Suprapubic skin (tissue), 4 donors: ENCODE measurements around the gene SPRR2B.

Experiments
- CTCF ChIP-seq, 2 donors: fragments of 200-600 bp in 1 of 2; fragments of 450-650 bp in 1 of 2; sonication (generic) in 1 of 2; IDR thresholded peaks; one replicate each; pipeline ENCODE4 v1.5.1; 2016 to 2019; ENCODE audit warnings: antibody characterized with exemption in 2 of 2, mild to moderate bottlenecking in 1 of 2, moderate library complexity in 1 of 2
- EP300 ChIP-seq: sonication (generic); formaldehyde crosslinking; IDR thresholded peaks from one replicate; pipeline ENCODE4 v1.6.1; 2017; ENCODE audit warnings: antibody characterized with exemption
- POLR2A ChIP-seq, 2 donors: fragments of 450-650 bp; IDR thresholded peaks; one replicate each; pipeline ENCODE4 v1.6.1; 2017; ENCODE audit warnings: antibody characterized with exemption in 2 of 2, mild to moderate bottlenecking in 2 of 2, moderate library complexity in 2 of 2
- POLR2AphosphoS5 ChIP-seq, 3 donors: sonication (generic); formaldehyde crosslinking; IDR thresholded peaks; one replicate each; pipeline ENCODE4 v1.6.1; 2017; ENCODE audit warnings: antibody characterized with exemption in 3 of 3

GRCh38 chr1:153032677-153033308 lies 38.6 kb downstream of the SPRR2B start:
- TF ChIP-seq CTCF (IDR thresholded peaks at IDR 0.05) (no peak), POLR2A (IDR thresholded peaks at IDR 0.05) (no peak), POLR2AphosphoS5 (IDR thresholded peaks at IDR 0.05) (no peak), EP300 (no peak)
